ENCODE results near the gene TNS4.

Gene TNS4

GRCh38 chr17:40459636-40460603 lies 41.5 kb downstream of the TNS4 start:
- no CpG with 5 or more reads among the region's 8 CpGs for WGBS (ENCODE audit: extremely low coverage, insufficient coverage, low lambda C conversion rate)
- Histone ChIP-seq H2AK5ac (ENCODE audit: low read length) (no peak overlapping the region), H4K5ac (ENCODE audit: low read length) (no peak overlapping the region), H3K79me1 (ENCODE audit: low read length) (no peaks in the 10 kb centered on the region), H3K79me2 (ENCODE audit: control insufficient read depth, insufficient read depth, low read length) (no peaks in the 10 kb centered on the region), H2BK15ac (replicated peaks; ENCODE audit: low read depth) (no peak overlapping the region), H3K56ac (ENCODE audit: low read length) (no peak overlapping the region), H4K8ac (ENCODE audit: low read depth, low read length) (no peak overlapping the region), H3K27me3 (ENCODE audit: insufficient read depth, low read length, poor library complexity) (no peaks in the 10 kb centered on the region), H3K4me2 (ENCODE audit: low read length) (no peak overlapping the region), H3K36me3 (ENCODE audit: control insufficient read depth, insufficient read depth, low read length) (peaks cover 8% of the 10 kb centered on the region), H3K23ac (ENCODE audit: low read length) (no peak overlapping the region), H3K9ac (ENCODE audit: low read length) (no peak overlapping the region), H3K4me1 (ENCODE audit: control insufficient read depth, low read depth, low read length) (peaks cover 2% of the 10 kb centered on the region), H3K27ac (ENCODE audit: low read depth, low read length) (no peak overlapping the region), H3K4ac (ENCODE audit: low read depth, low read length) (no peak overlapping the region), H2BK120ac (ENCODE audit: low read depth, low read length) (no peak overlapping the region), H2BK5ac (ENCODE audit: low read length) (no peak overlapping the region), H3K18ac (ENCODE audit: low read length) (no peak overlapping the region), H3K4me3 (ENCODE audit: low read length) (no peak overlapping the region)
- no peak for DNase-seq

- H3K9ac ChIP-seq (ENCODE audit: low read length) = no peak overlapping the region
- H3K4me3 ChIP-seq (ENCODE audit: low read length) = no peak overlapping the region
- peaks cover 2% of the 10 kb centered on the region for H3K4me1 ChIP-seq (ENCODE audit: control insufficient read depth, low read depth, low read length)
- no CpG with 5 or more reads among the region's 12 CpGs for WGBS (ENCODE audit: extremely low coverage, insufficient coverage, low lambda C conversion rate)
- H4K8ac ChIP-seq (ENCODE audit: low read depth, low read length) = no peak overlapping the region
- H2AK5ac ChIP-seq (ENCODE audit: low read length) = no peak overlapping the region
- H3K56ac ChIP-seq (ENCODE audit: low read length) = no peak overlapping the region
- no peak overlapping the region for H3K23ac ChIP-seq (ENCODE audit: low read length)
- no peak overlapping the region for H3K4me2 ChIP-seq (ENCODE audit: low read length)
- DNase-seq = no peak
- no peak overlapping the region for H2BK120ac ChIP-seq (ENCODE audit: low read depth, low read length)
- no peaks in the 10 kb centered on the region for H3K79me1 ChIP-seq (ENCODE audit: low read length)
- no peak overlapping the region for H4K5ac ChIP-seq (ENCODE audit: low read length)
- no peaks in the 10 kb centered on the region for H3K27me3 ChIP-seq (ENCODE audit: insufficient read depth, low read length, poor library complexity)
- H3K27ac ChIP-seq (ENCODE audit: low read depth, low read length) = no peak overlapping the region
- no peak overlapping the region for H3K18ac ChIP-seq (ENCODE audit: low read length)
- H3K4ac ChIP-seq (ENCODE audit: low read depth, low read length) = no peak overlapping the region
- peaks cover 13% of the 10 kb centered on the region for H3K36me3 ChIP-seq (ENCODE audit: control insufficient read depth, insufficient read depth, low read length)
- H2BK5ac ChIP-seq (ENCODE audit: low read length) = no peak overlapping the region
- no peak overlapping the region for H2BK15ac ChIP-seq (replicated peaks; ENCODE audit: low read depth)
- no peaks in the 10 kb centered on the region for H3K79me2 ChIP-seq (ENCODE audit: control insufficient read depth, insufficient read depth, low read length)
Observed at GRCh38 chr17:40458851-40459482, 42.5 kb downstream of the TNS4 start.

GRCh38 chr17:40457964-40458791 lies 43.2 kb downstream of the TNS4 start:
- Histone ChIP-seq H2BK15ac (replicated peaks; ENCODE audit: low read depth) (no peak overlapping the region), H3K23ac (ENCODE audit: low read length) (no peak overlapping the region), H3K4me3 (ENCODE audit: low read length) (no peak overlapping the region), H3K18ac (ENCODE audit: low read length) (no peak overlapping the region), H3K56ac (ENCODE audit: low read length) (peak overlapping the region; percentile 37), H2BK5ac (ENCODE audit: low read length) (no peak overlapping the region), H3K4me2 (ENCODE audit: low read length) (no peak overlapping the region), H3K79me1 (ENCODE audit: low read length) (no peaks in the 10 kb centered on the region), H3K4me1 (ENCODE audit: control insufficient read depth, low read depth, low read length) (peaks cover 2% of the 10 kb centered on the region), H2BK120ac (ENCODE audit: low read depth, low read length) (no peak overlapping the region), H3K36me3 (ENCODE audit: control insufficient read depth, insufficient read depth, low read length) (peaks cover 15% of the 10 kb centered on the region), H3K27ac (ENCODE audit: low read depth, low read length) (no peak overlapping the region), H4K5ac (ENCODE audit: low read length) (no peak overlapping the region), H3K79me2 (ENCODE audit: control insufficient read depth, insufficient read depth, low read length) (no peaks in the 10 kb centered on the region), H2AK5ac (ENCODE audit: low read length) (no peak overlapping the region), H3K9ac (ENCODE audit: low read length) (no peak overlapping the region), H3K4ac (ENCODE audit: low read depth, low read length) (no peak overlapping the region), H4K8ac (ENCODE audit: low read depth, low read length) (no peak overlapping the region), H3K27me3 (ENCODE audit: insufficient read depth, low read length, poor library complexity) (no peaks in the 10 kb centered on the region)
- no CpG with 5 or more reads among the region's 16 CpGs for WGBS (ENCODE audit: extremely low coverage, insufficient coverage, low lambda C conversion rate)
- DNase-seq = no peak

- H2BK5ac ChIP-seq (ENCODE audit: low read length) = no peak overlapping the region
- no peaks in the 10 kb centered on the region for H3K27me3 ChIP-seq (ENCODE audit: insufficient read depth, low read length, poor library complexity)
- no peak for DNase-seq
- no peak overlapping the region for H3K4me2 ChIP-seq (ENCODE audit: low read length)
- no peak overlapping the region for H3K4ac ChIP-seq (ENCODE audit: low read depth, low read length)
- no peak overlapping the region for H2BK15ac ChIP-seq (replicated peaks; ENCODE audit: low read depth)
- WGBS (ENCODE audit: extremely low coverage, insufficient coverage, low lambda C conversion rate) = no CpG with 5 or more reads among the region's 3 CpGs
- no peak overlapping the region for H2BK120ac ChIP-seq (ENCODE audit: low read depth, low read length)
- H3K36me3 ChIP-seq (ENCODE audit: control insufficient read depth, insufficient read depth, low read length) = peaks cover 16% of the 10 kb centered on the region
- no peak overlapping the region for H3K23ac ChIP-seq (ENCODE audit: low read length)
- H3K79me1 ChIP-seq (ENCODE audit: low read length) = no peaks in the 10 kb centered on the region
- H3K79me2 ChIP-seq (ENCODE audit: control insufficient read depth, insufficient read depth, low read length) = no peaks in the 10 kb centered on the region
- no peak overlapping the region for H3K4me3 ChIP-seq (ENCODE audit: low read length)
- H4K8ac ChIP-seq (ENCODE audit: low read depth, low read length) = no peak overlapping the region
- H4K5ac ChIP-seq (ENCODE audit: low read length) = no peak overlapping the region
- no peak overlapping the region for H3K27ac ChIP-seq (ENCODE audit: low read depth, low read length)
- no peak overlapping the region for H3K9ac ChIP-seq (ENCODE audit: low read length)
- no peak overlapping the region for H3K56ac ChIP-seq (ENCODE audit: low read length)
- no peak overlapping the region for H3K18ac ChIP-seq (ENCODE audit: low read length)
- no peaks in the 10 kb centered on the region for H3K4me1 ChIP-seq (ENCODE audit: control insufficient read depth, low read depth, low read length)
- H2AK5ac ChIP-seq (ENCODE audit: low read length) = no peak overlapping the region
Observed at GRCh38 chr17:40457369-40457768, 44.1 kb downstream of the TNS4 start.

- no peak overlapping the region for H3K18ac ChIP-seq (ENCODE audit: low read length)
- no peak overlapping the region for H3K23ac ChIP-seq (ENCODE audit: low read length)
- H2BK15ac ChIP-seq (replicated peaks; ENCODE audit: low read depth) = no peak overlapping the region
- H3K27me3 ChIP-seq (ENCODE audit: insufficient read depth, low read length, poor library complexity) = no peaks in the 10 kb centered on the region
- no peak overlapping the region for H2AK5ac ChIP-seq (ENCODE audit: low read length)
- no peak overlapping the region for H3K27ac ChIP-seq (ENCODE audit: low read depth, low read length)
- no CpG with 5 or more reads among the region's 16 CpGs for WGBS (ENCODE audit: extremely low coverage, insufficient coverage, low lambda C conversion rate)
- H2BK5ac ChIP-seq (ENCODE audit: low read length) = no peak overlapping the region
- no peaks in the 10 kb centered on the region for H3K79me2 ChIP-seq (ENCODE audit: control insufficient read depth, insufficient read depth, low read length)
- H3K79me1 ChIP-seq (ENCODE audit: low read length) = peaks cover under 1% of the 10 kb centered on the region
- no peak overlapping the region for H4K5ac ChIP-seq (ENCODE audit: low read length)
- no peak overlapping the region for H3K9ac ChIP-seq (ENCODE audit: low read length)
- H3K56ac ChIP-seq (ENCODE audit: low read length) = no peak overlapping the region
- peaks cover 16% of the 10 kb centered on the region for H3K36me3 ChIP-seq (ENCODE audit: control insufficient read depth, insufficient read depth, low read length)
- no peak overlapping the region for H4K8ac ChIP-seq (ENCODE audit: low read depth, low read length)
- no peak overlapping the region for H3K4ac ChIP-seq (ENCODE audit: low read depth, low read length)
- H3K4me1 ChIP-seq (ENCODE audit: control insufficient read depth, low read depth, low read length) = no peaks in the 10 kb centered on the region
- H3K4me3 ChIP-seq (ENCODE audit: low read length) = no peak overlapping the region
- no peak overlapping the region for H2BK120ac ChIP-seq (ENCODE audit: low read depth, low read length)
- no peak overlapping the region for H3K4me2 ChIP-seq (ENCODE audit: low read length)
- no peak for DNase-seq
Observed at GRCh38 chr17:40456396-40456951, 44.9 kb downstream of the TNS4 start.
